ENCODE data around the gene GNAZ. TPM values are rescaled to one million over a fixed set of nuclear protein-coding genes. Genes with fewer than 3 reads are reported as not detected.

GNAZ gene
- polyA plus RNA-seq, 1 donor (not counting 4 experiments of a cell fraction or from before 2014, with no cell fraction given): 0.03 TPM

GRCh38 chr22:23142546-23143105 lies 72.3 kb downstream of the GNAZ start:
- TF ChIP-seq CTCF (optimal IDR thresholded peaks at IDR 0.05 in 1 of 3, IDR thresholded peaks at IDR 0.05 in 1 of 3, conservative IDR thresholded peaks at IDR 0.05 in 1 of 3; ENCODE audit: extremely low read depth in 1 of 3, insufficient read depth in 2 of 3, low read length in 3 of 3) (no peak), EZH2 (IDR thresholded peaks at IDR 0.05; ENCODE audit: low read length) (no peak)
- H4K20me1 ChIP-seq (ENCODE audit: control insufficient read depth, extremely low read depth, insufficient read depth, low read length): no peaks in the 10 kb centered on the region
- no peak overlapping the region for H3K4me3 ChIP-seq (ENCODE audit: control insufficient read depth in 2 of 3, extremely low read depth in 1 of 3, insufficient read depth in 2 of 3, low read depth in 1 of 3, low read length in 3 of 3)
- H2AFZ ChIP-seq (ENCODE audit: control insufficient read depth, low read length): no peak overlapping the region
- no peak for DNase-seq (ENCODE audit: low read depth, low spot score)
- no peaks in the 10 kb centered on the region for H3K9me1 ChIP-seq (ENCODE audit: control insufficient read depth, extremely low read depth, insufficient read depth, low read length)
- no peaks in the 10 kb centered on the region for H3K36me3 ChIP-seq (ENCODE audit: control insufficient read depth in 2 of 2, extremely low read depth in 1 of 2, insufficient read depth in 2 of 2, low read length in 2 of 2)
- H3K9ac ChIP-seq (ENCODE audit: control insufficient read depth, extremely low read depth, insufficient read depth, low read length): no peak overlapping the region
- peaks cover 39% of the 10 kb centered on the region for H3K4me1 ChIP-seq (ENCODE audit: control insufficient read depth, extremely low read depth, insufficient read depth, low read length)
- H3K79me2 ChIP-seq (ENCODE audit: control insufficient read depth, insufficient read depth, low read length): no peaks in the 10 kb centered on the region
- dilution Hi-C loops (cut with MboI; ENCODE audit: extremely low pct_ligation_motif_present, low sequenced_read_pairs): no loop called here
- peak overlapping the region; percentile 55 for H3K27ac ChIP-seq (ENCODE audit: control insufficient read depth, insufficient read depth, low read length)
- FAIRE-seq: no peak
- peak overlapping the region; percentile 95 for H3K4me2 ChIP-seq (ENCODE audit: control insufficient read depth, extremely low read depth, insufficient read depth, low read depth, low read length)
- H3K9me3 ChIP-seq (ENCODE audit: control insufficient read depth, low read depth, low read length): no peaks in the 10 kb centered on the region
- no peaks in the 10 kb centered on the region for H3K27me3 ChIP-seq (ENCODE audit: control insufficient read depth, extremely low read depth, insufficient read depth, low read length)

GRCh38 chr22:23143119-23143518 lies 72.8 kb downstream of the GNAZ start:
- Histone ChIP-seq H2AFZ (ENCODE audit: control insufficient read depth, low read length) (no peak overlapping the region), H3K4me1 (ENCODE audit: control insufficient read depth, extremely low read depth, insufficient read depth, low read length) (peaks cover 39% of the 10 kb centered on the region), H3K9me1 (ENCODE audit: control insufficient read depth, extremely low read depth, insufficient read depth, low read length) (no peaks in the 10 kb centered on the region), H3K27ac (ENCODE audit: control insufficient read depth, insufficient read depth, low read length) (no peak overlapping the region), H3K36me3 (ENCODE audit: control insufficient read depth in 2 of 2, extremely low read depth in 1 of 2, insufficient read depth in 2 of 2, low read length in 2 of 2) (no peaks in the 10 kb centered on the region), H4K20me1 (ENCODE audit: control insufficient read depth, extremely low read depth, insufficient read depth, low read length) (peaks cover under 1% of the 10 kb centered on the region), H3K79me2 (ENCODE audit: control insufficient read depth, insufficient read depth, low read length) (no peaks in the 10 kb centered on the region), H3K4me3 (ENCODE audit: control insufficient read depth in 2 of 3, extremely low read depth in 1 of 3, insufficient read depth in 2 of 3, low read depth in 1 of 3, low read length in 3 of 3) (no peak overlapping the region), H3K9ac (ENCODE audit: control insufficient read depth, extremely low read depth, insufficient read depth, low read length) (no peak overlapping the region), H3K9me3 (ENCODE audit: control insufficient read depth, low read depth, low read length) (no peaks in the 10 kb centered on the region), H3K27me3 (ENCODE audit: control insufficient read depth, extremely low read depth, insufficient read depth, low read length) (no peaks in the 10 kb centered on the region), H3K4me2 (ENCODE audit: control insufficient read depth, extremely low read depth, insufficient read depth, low read depth, low read length) (no peak overlapping the region)
- TF ChIP-seq EZH2 (IDR thresholded peaks at IDR 0.05; ENCODE audit: low read length) (no peak), CTCF (optimal IDR thresholded peaks at IDR 0.05 in 1 of 3, IDR thresholded peaks at IDR 0.05 in 1 of 3, conservative IDR thresholded peaks at IDR 0.05 in 1 of 3; ENCODE audit: extremely low read depth in 1 of 3, insufficient read depth in 2 of 3, low read length in 3 of 3) (no peak)
- no peak for DNase-seq (ENCODE audit: low read depth, low spot score)
- no peak for FAIRE-seq
- dilution Hi-C loops (cut with MboI; ENCODE audit: extremely low pct_ligation_motif_present, low sequenced_read_pairs): no loop called here

Data from keratinocyte (primary cell).